H1 (cell line): ENCODE data around the gene P3H4. TPM values are rescaled to one million over a fixed set of nuclear protein-coding genes. Genes with fewer than 3 reads are reported as not detected.
A peak's percentile ranks its signal among the peaks of the same experiment; 100 is the strongest.

Experiments used
- CTCF ChIA-PET: fragments of 300-600 bp; sonication (Branson Sonifier 250); formaldehyde crosslinking; loops from one replicate; lab custom pipeline; 2021; ENCODE audit not compliant: partially characterized antibody; lab: Charles Lee
- POLR2A ChIA-PET: fragments of 300-600 bp; sonication (Branson Sonifier 250); formaldehyde crosslinking; loops from one replicate; lab custom pipeline; 2021; ENCODE audit warnings: inconsistent platforms; ENCODE audit not compliant: partially characterized antibody; lab: Charles Lee
- DNase-seq, 2 experiments: peaks; one replicate each; pipeline versions ENCODE4 v3.0.0 to v3.0.0-alpha.2; 2010 to 2022; ENCODE audit warnings: low spot score in 2 of 2, low read depth in 1 of 2, mixed read lengths in 1 of 2
- FAIRE-seq: peaks from 2 replicates; lab custom pipeline; 2011; peaks lifted over from hg19 to GRCh38; lab: Jason Lieb, UNC
- H2AFZ ChIP-seq: 2 replicates; pipeline ENCODE4 v1.8.1; 2012; ENCODE audit warnings: low read length, inconsistent platforms
- H2AK5ac ChIP-seq: 2 replicates; pipeline ENCODE4 v1.6.1; 2013; ENCODE audit warnings: low read depth, low read length
- H2BK120ac ChIP-seq: replicated peaks from 2 replicates; pipeline ENCODE3; 2013; ENCODE audit warnings: low read depth, low read length, inconsistent platforms
- H2BK12ac ChIP-seq: 2 replicates; pipeline ENCODE4 v1.6.1; 2013; ENCODE audit warnings: low read depth, low read length
- H2BK15ac ChIP-seq: 2 replicates; pipeline ENCODE4 v1.6.1; 2013; ENCODE audit warnings: low read length
- H2BK20ac ChIP-seq: 2 replicates; pipeline ENCODE4 v1.6.1; 2013; ENCODE audit warnings: low read length
- H2BK5ac ChIP-seq: 2 replicates; pipeline ENCODE4 v1.6.1; 2013; ENCODE audit warnings: low read depth, low read length
- H3K14ac ChIP-seq: 2 replicates; pipeline ENCODE4 v1.6.1; 2013; ENCODE audit warnings: inconsistent platforms; ENCODE audit not compliant: insufficient read length
- H3K18ac ChIP-seq: 2 replicates; pipeline ENCODE4 v1.6.1; 2013; ENCODE audit warnings: low read length; ENCODE audit errors: extremely low read depth
- H3K23ac ChIP-seq: 2 replicates; pipeline ENCODE4 v1.6.1; 2013; ENCODE audit warnings: inconsistent platforms; ENCODE audit not compliant: insufficient read length
- H3K23me2 ChIP-seq: 2 replicates; pipeline ENCODE4 v1.6.1; 2013; ENCODE audit warnings: low read depth, low read length
- H3K27ac ChIP-seq: 2 replicates; pipeline ENCODE4 v1.6.1; 2011; ENCODE audit warnings: low read depth, low read length, inconsistent platforms
- H3K27me3 ChIP-seq, 4 experiments: replicated peaks in 1 of 4; 1 replicate in 1 of 4; 2 replicates in 3 of 4; pipeline versions ENCODE4 v1.6.1 to v1.8.1; 2011 to 2013; ENCODE audit warnings: low read length in 3 of 4, mild to moderate bottlenecking in 3 of 4, inconsistent platforms in 2 of 4, mixed read lengths in 2 of 4, moderate library complexity in 1 of 4; ENCODE audit not compliant: control insufficient read depth in 3 of 4, insufficient read depth in 3 of 4; ENCODE audit errors: extremely low read depth in 1 of 4
- H3K36me3 ChIP-seq, 4 experiments: 2 replicates each; pipeline versions ENCODE4 v1.6.1 to v1.8.1; 2011 to 2013; ENCODE audit warnings: mild to moderate bottlenecking in 4 of 4, low read length in 3 of 4, moderate library complexity in 2 of 4, control low read depth in 1 of 4, inconsistent platforms in 1 of 4; ENCODE audit not compliant: insufficient read depth in 4 of 4, control insufficient read depth in 2 of 4
- H3K4ac ChIP-seq: replicated peaks from 2 replicates; pipeline ENCODE3; 2013; ENCODE audit warnings: low read length, low read depth, mixed read lengths, inconsistent platforms; ENCODE audit not compliant: insufficient read length
- H3K4me1 ChIP-seq, 4 experiments: replicated peaks in 1 of 4; 1 replicate in 1 of 4; 2 replicates in 3 of 4; pipeline versions ENCODE4 v1.6.1 to v1.8.1; 2011 to 2013; ENCODE audit warnings: low read length in 3 of 4, inconsistent platforms in 2 of 4, mixed read lengths in 1 of 4; ENCODE audit not compliant: insufficient read depth in 4 of 4, control insufficient read depth in 3 of 4
- H3K4me2 ChIP-seq, 2 experiments: 2 replicates each; pipeline versions ENCODE4 v1.6.1 to v1.8.1; 2011 to 2013; ENCODE audit warnings: low read depth in 2 of 2, low read length in 2 of 2, control low read depth in 1 of 2, inconsistent platforms in 1 of 2, mild to moderate bottlenecking in 1 of 2; ENCODE audit not compliant: insufficient read depth in 1 of 2
- H3K4me3 ChIP-seq, 4 experiments: fragments of 200-600, 300-600 bp in 1 of 4; sonication (generic), shearing (Covaris generic), sonication (Bioruptor Twin) in 1 of 4; 2 replicates each; pipeline versions ENCODE4 v1.5.1 to v1.8.1; 2011 to 2016; ENCODE audit warnings: low read length in 4 of 4, low read depth in 3 of 4, control low read depth in 2 of 4, inconsistent platforms in 2 of 4, mild to moderate bottlenecking in 2 of 4, mixed read lengths in 1 of 4, moderate library complexity in 1 of 4; ENCODE audit not compliant: insufficient read depth in 2 of 4; ENCODE audit errors: extremely low read depth in 1 of 4
- H3K56ac ChIP-seq: replicated peaks from 2 replicates; pipeline ENCODE3; 2013; ENCODE audit warnings: low read depth, mild to moderate bottlenecking, mixed read lengths, low read length, inconsistent platforms; ENCODE audit not compliant: insufficient read length
- H3K79me1 ChIP-seq: 2 replicates; pipeline ENCODE4 v1.6.1; 2013; ENCODE audit warnings: low read depth, low read length, control low read depth
- H3K79me2 ChIP-seq, 2 experiments: 2 replicates each; pipeline versions ENCODE4 v1.6.1 to v1.8.1; 2012 to 2013; ENCODE audit warnings: low read length in 2 of 2, mild to moderate bottlenecking in 2 of 2, inconsistent platforms in 1 of 2; ENCODE audit not compliant: insufficient read depth in 2 of 2, control insufficient read depth in 1 of 2
- H3K9ac ChIP-seq, 4 experiments: replicated peaks in 1 of 4; 1 replicate in 1 of 4; 2 replicates in 3 of 4; pipeline versions ENCODE4 v1.6.1 to v1.8.1; 2011 to 2013; ENCODE audit warnings: low read depth in 3 of 4, low read length in 3 of 4, control low read depth in 2 of 4, mild to moderate bottlenecking in 2 of 4, moderate library complexity in 2 of 4, inconsistent platforms in 1 of 4; ENCODE audit errors: extremely low read depth in 1 of 4
- H3K9me3 ChIP-seq, 2 experiments: 2 replicates each; pipeline versions ENCODE4 v1.6.1 to v1.8.1; 2012 to 2013; ENCODE audit warnings: mild to moderate bottlenecking in 2 of 2, moderate library complexity in 2 of 2, control low read depth in 1 of 2, inconsistent platforms in 1 of 2, low read depth in 1 of 2, low read length in 1 of 2, mixed read lengths in 1 of 2; ENCODE audit not compliant: insufficient read depth in 2 of 2
- H4K20me1 ChIP-seq, 2 experiments: replicated peaks in 1 of 2; 2 replicates each; pipeline versions ENCODE3 to v1.8.1; 2011 to 2013; ENCODE audit warnings: inconsistent platforms in 2 of 2, low read length in 2 of 2, mild to moderate bottlenecking in 1 of 2; ENCODE audit not compliant: insufficient read depth in 2 of 2, control insufficient read depth in 1 of 2
- H4K5ac ChIP-seq: 2 replicates; pipeline ENCODE4 v1.6.1; 2013; ENCODE audit warnings: low read length, low read depth, mixed read lengths, inconsistent platforms; ENCODE audit not compliant: insufficient read length
- H4K8ac ChIP-seq: 2 replicates; pipeline ENCODE4 v1.8.0; 2013; ENCODE audit warnings: mild to moderate bottlenecking, moderate library complexity, low read length, inconsistent platforms; ENCODE audit not compliant: insufficient read depth; ENCODE audit errors: extremely low read depth
- H4K91ac ChIP-seq: replicated peaks from 2 replicates; pipeline ENCODE3; 2013; ENCODE audit warnings: low read length, mixed read lengths, inconsistent platforms; ENCODE audit not compliant: insufficient read length
- BACH1 ChIP-seq: IDR thresholded peaks from 2 replicates; pipeline ENCODE4 v1.6.1; 2012; ENCODE audit warnings: low read length, improper control_type of control experiment
- CTBP2 ChIP-seq: IDR thresholded peaks from 2 replicates; pipeline ENCODE4 v1.7.0; 2011; ENCODE audit warnings: borderline replicate concordance, mild to moderate bottlenecking, moderate library complexity, mixed read lengths, low read length; ENCODE audit not compliant: insufficient read depth, insufficient read length
- TCF12 ChIP-seq: IDR thresholded peaks from 2 replicates; pipeline ENCODE4 v1.6.1; 2011; ENCODE audit warnings: low read depth, mild to moderate bottlenecking, low read length
- YY1 ChIP-seq: IDR thresholded peaks from 2 replicates; pipeline ENCODE4 v1.6.1; 2011; ENCODE audit warnings: low read depth, mild to moderate bottlenecking, low read length
- WGBS, 2 experiments: shearing (Covaris generic) in 1 of 2; methylation state at CpG; one replicate each; pipeline versions ENCODE4 v1.1.6 to v1.1.7; 2013 to 2015; ENCODE audit warnings: low lambda C conversion rate in 2 of 2, mixed read lengths in 2 of 2, inconsistent platforms in 1 of 2, low coverage in 1 of 2, missing lambda C conversion rate in 1 of 2; ENCODE audit not compliant: insufficient replicate concordance in 2 of 2, insufficient coverage in 1 of 2, insufficient read length in 1 of 2; ENCODE audit errors: extremely low coverage in 1 of 2, missing lambda C conversion rate in 1 of 2; 5-methylcytosine and 5-hydroxymethylcytosine counted together
- polyA plus RNA-seq, 7 experiments: library from polyadenylated mRNA; depleted of rRNA in 3 of 7; stranded (reverse) in 5 of 7; unstranded in 2 of 7; fragments of >200 nt in 5 of 7; fragments of 200-250 nt in 2 of 7; gene quantifications; 1 replicate in 5 of 7; 2 replicates in 1 of 7; 4 replicates in 1 of 7; pipeline versions ENCODE4 v1.2.1 to v1.2.3, GENCODE V29; 2011 to 2013; ENCODE audit warnings: missing spikeins in 2 of 7, mixed read lengths in 2 of 7
- total RNA-seq: library from RNA; stranded (reverse); fragmentation: NEBNext Ultra II Directional; extraction: Animal tissue kit (Norgen Biotek cat#: 25700); gene quantifications from 2 replicates; pipeline ENCODE4 v1.2.1, GENCODE V29; 2021

P3H4 gene
- total and polyA plus RNA-seq, 2 of the 8 experiments (the other 6 are each of a cell fraction or from before 2014, with no cell fraction given): 23.4 to 26.7 TPM

DNA sequence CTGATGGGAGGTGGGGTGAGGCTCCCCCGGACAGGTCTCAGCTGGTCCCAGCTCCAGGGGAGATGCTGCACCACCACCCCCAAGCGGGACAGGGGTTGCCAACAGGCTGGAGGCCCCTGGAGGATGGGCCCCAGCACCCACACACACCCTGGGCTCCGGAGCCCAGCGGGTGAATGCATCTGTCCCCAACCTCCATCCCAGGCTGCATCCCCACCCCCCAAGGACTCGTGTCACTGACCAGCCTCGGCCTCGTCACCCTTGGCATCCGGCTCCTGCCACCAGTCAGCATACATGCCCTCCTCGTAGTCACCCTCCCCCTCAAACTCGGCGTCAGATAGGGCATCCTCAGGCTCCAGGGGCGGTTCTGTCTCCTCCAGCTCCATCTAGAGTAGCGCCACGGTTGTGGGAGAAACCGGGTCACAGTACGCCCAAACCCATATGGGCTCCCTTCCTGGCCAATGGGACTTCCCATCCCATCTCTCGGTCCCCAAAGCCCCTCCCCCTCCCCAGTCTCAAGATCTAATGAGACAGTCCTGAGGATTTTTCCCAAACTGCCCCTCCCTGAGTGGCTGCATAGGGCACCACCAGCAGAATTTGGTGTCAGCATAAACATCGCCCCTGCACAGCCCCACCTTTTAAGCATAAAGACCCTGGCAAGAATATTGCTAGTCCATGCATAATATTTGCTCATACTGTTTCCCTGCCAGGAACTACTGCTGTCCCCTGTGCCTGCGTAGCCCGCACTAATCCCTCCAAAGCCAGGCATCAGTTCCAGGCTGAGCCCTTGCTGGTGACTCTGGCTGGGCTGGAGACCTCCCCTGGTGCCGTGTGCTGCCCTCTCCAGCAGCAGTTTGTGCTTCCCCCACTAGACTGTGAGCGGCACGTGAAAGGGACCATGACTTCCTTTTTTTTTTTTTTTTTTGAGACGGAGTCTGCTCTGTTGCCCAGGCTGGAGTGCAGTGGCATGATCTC, 8.4 kb downstream of the P3H4 start:
- no peaks in the 10 kb centered on the region for H3K9me3 ChIP-seq
- H3K4ac ChIP-seq: no peak overlapping the region
- no peak overlapping the region for H3K56ac ChIP-seq
- no peak overlapping the region for H3K14ac ChIP-seq
- H2BK12ac ChIP-seq: peak overlapping the region; percentile 39; the same call in 1 of the 2 replicates
- H3K36me3 ChIP-seq: peaks cover 0 to 3% (median 0%) of the 10 kb centered on the region in 4 experiments; a peak in 1 of 8 replicates
- CTCF ChIA-PET: interaction anchor here (0.6 to 10.9 kb wide), 11 partner anchors 8 to 83 kb away, joined by 3 to 149 read pairs (median 28); partner anchors contain the start of genes FKBP10, JUP and P3H4
- FAIRE-seq (no peak), DNase-seq (no peak)
- H3K79me1 ChIP-seq: no peaks in the 10 kb centered on the region
- no peak overlapping the region for H4K5ac ChIP-seq
- no peak overlapping the region for H3K4me3 ChIP-seq
- H2AK5ac ChIP-seq: no peak overlapping the region
- WGBS, 2 experiments: 92% methylated on average over 21 of the region's 24 CpGs; no CpG with 5 or more reads in 1 of the 2 experiments
- H3K23ac ChIP-seq: no peak overlapping the region
- peaks cover 5 to 15% (median 10%) of the 10 kb centered on the region in 4 experiments for H3K4me1 ChIP-seq
- H3K18ac ChIP-seq: no peak overlapping the region
- no peak overlapping the region for H2BK120ac ChIP-seq
- H4K20me1 ChIP-seq: no peaks in the 10 kb centered on the region
- H3K27ac ChIP-seq: no peak overlapping the region
- H2AFZ ChIP-seq: no peak overlapping the region
- H4K91ac ChIP-seq: no peak overlapping the region
- no peak overlapping the region for H2BK20ac ChIP-seq
- H3K4me2 ChIP-seq: no peak overlapping the region
- H2BK5ac ChIP-seq: no peak overlapping the region; the same call in 1 of the 2 replicates
- H2BK15ac ChIP-seq: no peak overlapping the region; the same call in 1 of the 2 replicates
- POLR2A ChIA-PET: interaction anchor here (0.8 to 6.9 kb wide), 10 partner anchors 8 to 114 kb away, joined by 3 to 71 read pairs (median 10); partner anchors contain the start of genes EIF1, FKBP10, HAP1 and JUP
- no peak overlapping the region for H3K9ac ChIP-seq
- no peak overlapping the region for H4K8ac ChIP-seq
- H3K23me2 ChIP-seq: peaks cover 2% of the 10 kb centered on the region; the same call in 1 of the 2 replicates
- no peaks in the 10 kb centered on the region for H3K79me2 ChIP-seq
- no peaks in the 10 kb centered on the region for H3K27me3 ChIP-seq
- no peak for TF ChIP-seq CTBP2
- no peak for TF ChIP-seq TCF12
- no peak for TF ChIP-seq BACH1
- no peak for TF ChIP-seq YY1
